ENCODE results near the gene PRKACG. TPM values are rescaled to one million over a fixed set of nuclear protein-coding genes. Genes with fewer than 3 reads are reported as not detected.

Gene PRKACG
- total RNA-seq, 6 donors from 2014 or later: not detected

DNA sequence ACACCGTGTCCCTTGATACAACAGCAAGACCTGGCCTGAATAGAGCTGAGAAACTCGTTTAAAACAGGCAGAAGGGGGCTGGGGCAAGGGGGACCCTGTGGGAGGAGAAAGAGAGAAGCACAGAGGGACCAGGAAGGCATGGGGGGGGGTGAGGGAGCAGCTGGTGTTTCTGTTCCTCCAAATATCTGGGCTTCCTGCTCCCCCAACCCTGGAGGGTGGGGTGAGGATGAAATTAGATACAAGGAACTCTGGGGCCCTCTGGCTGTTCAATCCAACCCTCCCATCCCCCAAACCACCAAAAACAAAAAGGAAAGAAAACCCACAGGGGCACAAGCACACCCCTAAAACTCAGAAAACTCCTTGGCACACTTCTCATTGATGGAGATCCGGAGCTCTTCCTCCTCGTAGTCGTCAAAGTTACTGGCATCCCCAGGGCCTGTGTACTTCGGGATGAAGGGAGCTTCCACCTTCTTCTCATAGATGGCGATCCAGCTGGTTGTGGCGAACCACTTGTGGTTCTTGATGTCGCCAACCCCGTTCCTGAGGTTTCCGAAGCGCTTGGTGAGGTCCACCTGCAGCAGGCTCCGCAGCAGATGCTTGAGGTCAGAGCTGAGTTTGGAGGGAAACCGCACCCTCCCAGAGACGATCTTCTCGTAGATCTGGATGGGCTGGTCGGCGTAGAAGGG, 1.1 kb downstream of the PRKACG start:
- no peak for DNase-seq
- WGBS, 2 donors: 54 to 62% methylated on average over 11 to 18 of the region's 18 CpGs

GRCh38 chr9:69009708-69010107, 4.2 kb downstream of the PRKACG start:
- WGBS, 2 donors: 74 to 81% methylated on average over 1 of the region's 1 CpG
- H3K4me3 ChIP-seq: no peak overlapping the region
- ATAC-seq (ENCODE audit: low FRiP score in 2 of 2) (no peak), DNase-seq (no peak)
- no peaks in the 10 kb centered on the region for H3K27me3 ChIP-seq
- peaks cover 0 to 4% (median 2%) of the 10 kb centered on the region in 4 donors for H3K36me3 ChIP-seq
- TF ChIP-seq EP300 (IDR thresholded peaks at IDR 0.05) (no peak), POLR2A (IDR thresholded peaks at IDR 0.05) (no peak), CTCF (IDR thresholded peaks at IDR 0.05) (no peak), POLR2AphosphoS5 (IDR thresholded peaks at IDR 0.05) (no peak)
- H3K9me3 ChIP-seq: no peaks in the 10 kb centered on the region
- H3K27ac ChIP-seq: no peak overlapping the region
- no peaks in the 10 kb centered on the region for H3K4me1 ChIP-seq

More for the DNA sequence above, 1.1 kb downstream of the PRKACG start:
- Histone ChIP-seq H3K27me3 (no peaks in the 10 kb centered on the region), H3K4me3 (no peak overlapping the region), H3K27ac (no peak overlapping the region), H3K36me3 (peaks cover 0 to 4% (median 2%) of the 10 kb centered on the region in 4 donors), H3K9me3 (no peaks in the 10 kb centered on the region), H3K4me1 (no peaks in the 10 kb centered on the region)
- TF ChIP-seq EP300 (IDR thresholded peaks at IDR 0.05) (no peak), POLR2AphosphoS5 (IDR thresholded peaks at IDR 0.05) (no peak), CTCF (IDR thresholded peaks at IDR 0.05) (no peak), POLR2A (IDR thresholded peaks at IDR 0.05) (no peak)
- no peak for ATAC-seq (ENCODE audit: low FRiP score in 2 of 2)

DNA sequence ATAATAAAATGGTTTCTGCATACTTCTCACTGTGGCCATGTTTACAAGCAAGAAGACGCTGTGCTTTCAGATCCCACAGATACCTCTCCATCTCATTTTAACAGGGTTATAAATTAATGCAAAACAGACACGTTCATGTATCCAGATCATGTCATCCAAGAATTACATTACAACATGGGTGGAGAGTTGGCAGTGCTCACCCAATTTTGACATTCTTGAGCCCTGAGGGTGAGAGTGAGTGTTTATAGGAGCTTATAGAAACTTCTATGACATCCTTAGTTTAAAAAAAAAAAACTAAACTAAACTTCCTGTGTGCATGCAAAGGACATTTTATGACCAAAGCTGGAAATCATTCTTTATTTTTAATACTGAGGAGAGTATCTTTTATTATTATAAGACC, 9.1 kb downstream of the PRKACG start:
- H3K36me3 ChIP-seq: peaks cover 0 to 4% (median 2%) of the 10 kb centered on the region in 4 donors
- TF ChIP-seq POLR2A (IDR thresholded peaks at IDR 0.05) (no peak), CTCF (IDR thresholded peaks at IDR 0.05) (no peak), POLR2AphosphoS5 (IDR thresholded peaks at IDR 0.05) (no peak), EP300 (IDR thresholded peaks at IDR 0.05) (no peak)
- no peak overlapping the region for H3K4me3 ChIP-seq
- ATAC-seq (ENCODE audit: low FRiP score in 2 of 2): no peak
- H3K4me1 ChIP-seq: no peaks in the 10 kb centered on the region
- WGBS, 2 donors: 49 to 66% methylated on average over 2 of the region's 2 CpGs
- DNase-seq: no peak
- H3K9me3 ChIP-seq: no peaks in the 10 kb centered on the region
- H3K27ac ChIP-seq: no peak overlapping the region
- H3K27me3 ChIP-seq: no peaks in the 10 kb centered on the region

GRCh38 chr9:69003051-69003450, 10.9 kb downstream of the PRKACG start:
- Histone ChIP-seq H3K4me3 (no peak overlapping the region), H3K27me3 (no peaks in the 10 kb centered on the region), H3K27ac (no peak overlapping the region), H3K4me1 (peaks cover 0 to 15% (median 6%) of the 10 kb centered on the region in 4 donors), H3K9me3 (no peaks in the 10 kb centered on the region), H3K36me3 (no peaks in the 10 kb centered on the region)
- 75 to 81% methylated on average over 8 of the region's 8 CpGs for WGBS, 2 donors
- DNase-seq: no peak
- no peak for ATAC-seq (ENCODE audit: low FRiP score in 2 of 2)
- TF ChIP-seq POLR2A (IDR thresholded peaks at IDR 0.05) (no peak), CTCF (IDR thresholded peaks at IDR 0.05) (no peak), POLR2AphosphoS5 (IDR thresholded peaks at IDR 0.05) (no peak), EP300 (IDR thresholded peaks at IDR 0.05) (no peak)

- Histone ChIP-seq H3K4me3 (no peak overlapping the region), H3K27ac (no peak overlapping the region), H3K4me1 (peaks cover 0 to 16% (median 6%) of the 10 kb centered on the region in 4 donors), H3K27me3 (no peaks in the 10 kb centered on the region), H3K9me3 (no peaks in the 10 kb centered on the region), H3K36me3 (no peaks in the 10 kb centered on the region)
- ATAC-seq (ENCODE audit: low FRiP score in 2 of 2): no peak
- TF ChIP-seq CTCF (IDR thresholded peaks at IDR 0.05) (no peak), EP300 (IDR thresholded peaks at IDR 0.05) (no peak), POLR2A (IDR thresholded peaks at IDR 0.05) (no peak), POLR2AphosphoS5 (IDR thresholded peaks at IDR 0.05) (no peak)
- 70 to 80% methylated on average over 7 to 8 of the region's 8 CpGs for WGBS, 2 donors
- no peak for DNase-seq
Measured at GRCh38 chr9:69001921-69002320, 12.0 kb downstream of the PRKACG start.
